NCI-H1436 (cell line): ENCODE data around the gene ARMC5.
A peak's percentile ranks its signal among the peaks of the same experiment; 100 is the strongest.

Experiments
- DNase-seq: peaks from one replicate; lab custom pipeline; 2025; lab: John Stamatoyannopoulos, UW

ARMC5 gene

GRCh38 chr16:31461921-31462804 is 2.9 kb downstream of the ARMC5 start:
- DNase-seq: no peak

- no peak for DNase-seq
Measured at GRCh38 chr16:31464348-31464769, 5.1 kb downstream of the ARMC5 start.

- no peak for DNase-seq
Measured at GRCh38 chr16:31464781-31465260, 5.5 kb downstream of the ARMC5 start.

- no peak for DNase-seq
Measured at GRCh38 chr16:31465788-31466370, 6.6 kb downstream of the ARMC5 start.

GRCh38 chr16:31466381-31466841 is 7.1 kb downstream of the ARMC5 start:
- no peak for DNase-seq

- no peak for DNase-seq
Measured at GRCh38 chr16:31467151-31467773, 8.0 kb downstream of the ARMC5 start.

- no peak for DNase-seq
Measured at GRCh38 chr16:31467858-31468257, 8.6 kb downstream of the ARMC5 start.

- no peak for DNase-seq
Measured at GRCh38 chr16:31470615-31471014, 11.3 kb downstream of the ARMC5 start.

GRCh38 chr16:31471241-31471874 is 12.1 kb downstream of the ARMC5 start:
- DNase-seq: no peak

GRCh38 chr16:31471875-31472708 is 12.8 kb downstream of the ARMC5 start, which contains the start of gene TGFB1I1:
TGFB1I1 (plus strand) TSS chr16:31472152; CDS start chr16:31472189, 37 bp downstream.
- DNase-seq: no peak

GRCh38 chr16:31472709-31473203 is 13.5 kb downstream of the ARMC5 start:
- DNase-seq: peak; percentile 98

- DNase-seq: no peak
Measured at GRCh38 chr16:31473264-31473984, 14.1 kb downstream of the ARMC5 start.

- no peak for DNase-seq
Measured at GRCh38 chr16:31474173-31474714, 14.9 kb downstream of the ARMC5 start.

GRCh38 chr16:31474773-31475738 is 15.8 kb downstream of the ARMC5 start:
- DNase-seq: no peak

GRCh38 chr16:31475946-31476302 is 16.6 kb downstream of the ARMC5 start:
- no peak for DNase-seq

GRCh38 chr16:31476303-31477219 is 17.3 kb downstream of the ARMC5 start:
- no peak for DNase-seq
